ENCODE results near the gene PRKCH.

The PRKCH gene

GRCh38 chr14:61498303-61498702 is 176.9 kb downstream of the PRKCH start:
- FAIRE-seq: no peak

DNA sequence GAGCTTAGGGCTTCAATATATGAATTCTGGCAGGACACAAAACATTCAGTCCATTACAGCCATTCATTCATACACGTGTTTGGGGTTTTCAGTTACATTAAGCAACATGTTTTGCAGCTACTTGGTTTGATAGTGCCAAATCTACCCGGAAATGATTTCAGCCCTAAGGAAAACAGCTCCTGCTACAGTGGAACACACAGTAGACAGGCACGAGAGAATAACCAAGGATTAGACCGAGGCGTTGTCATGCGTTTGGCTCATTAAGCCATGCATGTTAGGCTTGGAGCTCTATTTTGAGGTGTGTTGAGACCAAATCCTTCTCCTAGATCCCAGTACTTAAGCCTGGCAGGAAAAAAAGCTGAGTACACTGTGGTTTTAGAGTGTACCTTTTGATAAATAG is 177.4 kb downstream of the PRKCH start:
- FAIRE-seq: no peak

DNA sequence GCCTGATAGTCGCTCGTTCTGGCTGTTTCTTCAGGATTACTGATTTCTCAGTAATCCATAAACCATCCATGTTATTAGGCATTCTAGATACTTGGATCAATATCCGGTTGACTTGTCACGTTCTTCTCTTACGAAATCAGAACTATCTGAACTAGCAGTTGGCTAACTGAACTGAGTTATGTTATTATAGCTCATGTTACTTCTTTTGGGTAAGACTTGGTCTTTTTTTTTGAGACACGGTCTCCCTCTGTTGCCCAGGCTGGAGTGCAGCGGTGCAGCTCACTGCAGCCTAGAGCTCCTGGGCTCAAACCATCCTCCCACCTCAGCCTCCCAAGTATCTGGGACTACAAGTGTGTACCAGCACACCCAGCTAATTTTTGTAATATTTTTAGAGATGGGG is 178.6 kb downstream of the PRKCH start:
- no peak for FAIRE-seq

GRCh38 chr14:61501714-61502458 is 180.5 kb downstream of the PRKCH start:
- FAIRE-seq: no peak

- FAIRE-seq: no peak
Observed at GRCh38 chr14:61502459-61503093, 181.2 kb downstream of the PRKCH start.

- FAIRE-seq: no peak
Observed at GRCh38 chr14:61503167-61503801, 181.9 kb downstream of the PRKCH start.

- no peak for FAIRE-seq
Observed at GRCh38 chr14:61504901-61505300, 183.5 kb downstream of the PRKCH start.

DNA sequence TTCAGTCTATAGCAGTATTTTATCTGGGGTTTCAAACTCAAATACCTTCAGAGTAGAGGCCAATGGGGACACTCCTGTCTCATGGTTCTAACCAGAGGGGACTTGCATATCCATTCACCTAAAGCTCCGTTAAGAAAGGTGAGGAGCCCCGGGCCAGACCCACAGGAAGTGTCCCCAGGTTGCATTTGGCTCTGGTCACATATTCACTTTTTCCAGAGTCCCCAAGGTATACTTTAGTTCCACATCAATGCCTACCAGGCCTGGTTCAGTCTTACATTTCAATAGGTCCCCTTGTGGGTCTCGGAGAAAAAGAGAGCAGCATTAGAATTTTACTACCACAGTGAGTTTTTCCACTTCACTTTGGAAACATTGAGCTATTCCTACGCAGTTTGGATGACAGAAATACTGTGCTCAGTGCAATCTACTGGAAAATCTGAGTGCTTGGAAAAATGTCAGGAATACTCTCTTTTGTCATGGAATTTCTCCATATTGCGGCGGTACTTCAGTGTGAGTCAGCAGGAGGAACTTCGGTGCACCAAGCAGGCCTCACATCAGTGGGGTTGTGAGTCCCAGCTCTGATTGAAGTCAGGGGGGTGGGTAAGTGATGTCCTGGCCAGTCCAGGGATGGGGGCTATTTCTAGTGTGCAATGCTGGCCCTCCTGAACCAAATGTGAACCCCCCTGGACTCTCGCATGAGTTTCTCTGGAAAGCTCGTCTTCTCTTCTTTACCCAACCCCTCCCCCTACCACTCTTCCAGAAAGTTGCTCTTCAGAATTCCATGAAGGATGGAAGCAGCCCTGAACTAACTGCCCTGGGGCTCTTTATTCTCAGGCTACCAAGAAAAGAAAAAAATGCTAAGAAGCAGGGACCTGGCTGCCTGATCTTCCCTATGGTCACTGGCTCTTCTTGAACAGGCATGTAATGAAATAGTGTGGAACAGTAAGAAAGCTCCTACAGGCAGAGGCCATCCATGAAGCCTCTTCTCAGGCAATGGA is 184.7 kb downstream of the PRKCH start:
- FAIRE-seq: no peak

GRCh38 chr14:61508526-61508925 is 187.1 kb downstream of the PRKCH start:
- no peak for FAIRE-seq

DNA sequence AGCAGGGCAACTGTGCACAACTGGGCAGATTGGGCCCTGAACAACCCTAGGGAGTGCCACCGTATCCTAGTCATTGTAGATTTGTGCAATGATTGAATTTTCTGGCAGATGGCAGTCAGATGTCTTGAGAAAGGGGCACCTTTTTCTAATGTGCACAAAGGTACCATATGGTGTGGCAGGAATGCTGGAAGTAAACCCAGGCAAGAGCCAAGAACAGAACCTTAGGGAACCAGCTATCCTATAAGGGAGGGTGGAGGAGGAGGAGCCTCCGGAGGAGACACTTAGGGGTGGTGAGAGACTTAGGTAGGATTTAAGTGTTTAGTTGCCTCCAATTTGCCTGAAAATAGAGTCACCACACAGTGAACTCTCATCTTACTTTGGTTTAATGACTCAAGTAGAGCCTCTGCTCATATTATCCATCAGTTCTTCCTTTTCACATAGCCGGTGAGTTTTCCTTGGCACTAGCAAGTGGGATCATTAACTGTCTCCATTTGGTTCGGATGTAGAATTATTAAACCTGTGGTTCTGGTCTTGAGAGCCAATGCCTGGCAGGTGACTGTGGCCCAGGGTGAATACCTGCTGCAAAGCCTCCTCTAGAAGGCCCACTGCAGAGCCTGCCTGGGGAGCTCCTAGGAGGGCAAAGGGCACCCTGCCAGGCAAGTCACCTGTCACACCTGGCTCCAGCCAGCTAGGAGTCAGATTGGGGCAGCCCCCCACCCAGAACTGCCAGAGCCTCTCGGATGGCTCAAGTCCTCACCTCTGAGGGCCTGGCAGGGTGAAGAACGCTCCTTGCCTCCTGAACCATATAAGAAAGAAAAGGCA is 189.6 kb downstream of the PRKCH start:
- no peak for FAIRE-seq

DNA sequence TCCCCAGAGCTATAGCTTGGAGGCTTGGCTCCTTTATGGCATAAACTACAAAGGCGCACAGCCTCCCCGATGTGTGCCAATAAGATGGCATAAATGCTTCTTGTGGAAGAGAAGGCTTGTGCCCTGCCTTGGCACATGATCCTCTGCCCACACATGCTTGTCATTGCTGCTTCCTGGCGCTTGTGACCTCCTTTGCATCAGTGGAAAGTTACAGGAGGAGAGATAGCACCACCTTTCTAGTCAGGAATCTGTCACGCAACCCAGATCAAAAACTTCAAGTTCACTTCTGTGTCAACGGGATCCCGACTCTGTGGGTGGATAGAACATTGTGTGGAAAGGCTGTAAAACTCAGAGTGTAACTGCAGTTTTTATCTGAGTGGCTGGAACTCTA is 190.2 kb downstream of the PRKCH start:
- no peak for FAIRE-seq

GRCh38 chr14:61512026-61512834 is 190.9 kb downstream of the PRKCH start:
- FAIRE-seq: no peak

DNA sequence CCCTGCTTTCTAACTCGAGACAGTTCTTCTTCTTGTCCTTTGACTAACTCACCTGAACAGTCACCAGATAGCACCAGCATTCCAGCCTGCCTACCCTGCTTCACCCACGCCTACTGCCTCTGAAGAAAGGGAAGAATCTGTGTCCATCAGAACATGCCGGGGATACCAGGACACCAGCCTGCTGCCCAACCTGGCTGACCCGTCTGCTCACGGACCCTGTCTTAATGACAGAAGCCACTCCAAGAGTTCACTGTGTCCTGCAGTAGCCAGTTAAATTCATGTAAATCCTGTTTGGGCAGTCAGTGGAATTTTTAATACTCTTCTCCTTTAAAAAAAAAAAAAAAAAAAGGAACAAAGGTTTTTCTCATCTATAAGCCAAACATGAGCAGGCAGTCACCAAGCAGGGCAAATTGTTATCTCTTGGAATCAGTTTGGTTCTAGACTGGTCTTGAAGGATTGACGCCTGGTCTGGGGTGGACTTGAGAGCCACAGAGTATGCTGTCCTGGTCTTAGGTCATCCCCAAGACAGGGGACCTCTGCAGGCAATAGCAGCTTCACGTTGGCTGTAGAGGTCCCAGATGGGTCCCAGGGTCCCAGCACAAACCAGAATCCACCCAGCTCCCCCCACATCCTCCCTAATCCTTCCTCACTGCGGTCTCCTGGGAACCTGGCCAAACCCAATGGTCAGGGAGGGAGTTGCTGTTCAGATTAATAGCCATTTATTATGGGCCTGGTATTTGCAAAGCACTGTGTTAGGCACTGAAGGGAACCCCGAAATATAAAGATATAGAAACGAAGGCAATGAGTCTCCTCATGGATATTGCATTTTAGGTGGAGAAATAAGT is 192.8 kb downstream of the PRKCH start:
- FAIRE-seq: no peak

- no peak for FAIRE-seq
Observed at GRCh38 chr14:61514927-61515326, 193.5 kb downstream of the PRKCH start.

- no peak for FAIRE-seq
Observed at GRCh38 chr14:61515436-61516117, 194.2 kb downstream of the PRKCH start.

- no peak for FAIRE-seq
Observed at GRCh38 chr14:61516118-61516743, 194.9 kb downstream of the PRKCH start.

DNA sequence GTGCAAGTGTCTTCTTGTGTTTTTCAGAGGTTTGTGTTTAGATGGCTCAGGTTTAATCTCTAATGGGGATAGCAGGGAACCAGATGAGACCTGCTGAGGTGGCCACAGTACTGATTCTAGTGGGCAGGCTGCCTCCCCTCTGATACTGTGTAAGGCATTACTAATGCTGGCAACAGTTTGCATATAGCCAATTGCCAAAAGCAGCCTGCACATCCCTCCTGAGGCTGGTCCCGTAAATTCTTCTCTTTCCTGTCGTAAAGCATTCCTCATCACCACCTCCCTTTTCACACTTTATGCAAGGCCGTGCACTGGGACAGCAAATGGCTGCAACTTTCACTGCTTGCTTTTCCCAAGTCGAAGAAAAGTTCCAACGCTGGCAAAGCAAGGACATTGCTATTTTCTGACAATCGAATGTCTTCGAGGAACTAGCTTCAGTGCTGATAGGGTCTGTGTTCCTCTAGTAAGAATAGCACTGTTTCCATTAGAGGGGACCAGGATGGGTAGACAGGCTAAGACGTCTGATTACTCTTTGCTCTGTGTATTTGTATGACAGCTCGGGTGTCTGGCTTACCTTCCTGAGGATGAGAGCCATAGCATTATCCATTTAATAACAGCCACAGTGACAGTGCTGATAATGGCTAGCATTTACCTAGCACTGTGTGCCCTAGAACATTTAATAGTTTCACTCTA is 195.7 kb downstream of the PRKCH start:
- FAIRE-seq: no peak

GRCh38 chr14:61517911-61518384 is 196.6 kb downstream of the PRKCH start:
- no peak for FAIRE-seq
